Dermis microvascular lymphatic vessel endothelial cell (primary cell): Measurements from ENCODE around the gene KRTAP9-9. TPM values are rescaled to one million over a fixed set of nuclear protein-coding genes. Genes with fewer than 3 reads are reported as not detected.

Experiments
- total RNA-seq: library from RNA; depleted of rRNA; stranded (reverse); fragments of >200 nt; gene quantifications from 2 replicates; pipeline ENCODE4 v1.2.1, GENCODE V29; 2014

KRTAP9-9 gene
- total RNA-seq, 1 donor from 2014 or later = not detected

Other genes with a start within 250 kb of the KRTAP9-9 start
- gene KRTAP3-1, start 246.3 kb upstream of the KRTAP9-9 start, total RNA-seq = not detected in 2 replicates
- gene KRTAP1-5, start 228.2 kb upstream of the KRTAP9-9 start, total RNA-seq = not detected in 2 replicates
- not detected in 2 replicates for gene KRTAP1-4, start 225.2 kb upstream of the KRTAP9-9 start, total RNA-seq
- not detected in 2 replicates for gene KRTAP1-3, start 220.5 kb upstream of the KRTAP9-9 start, total RNA-seq
- gene KRTAP1-1, start 213.9 kb upstream of the KRTAP9-9 start, total RNA-seq = not detected in 2 replicates
- not detected in 2 replicates for gene KRTAP2-1, start 208.1 kb upstream of the KRTAP9-9 start, total RNA-seq
- gene KRTAP2-2, start 200.2 kb upstream of the KRTAP9-9 start, total RNA-seq = not detected in 2 replicates
- gene KRTAP2-3, start 195.3 kb upstream of the KRTAP9-9 start, total RNA-seq = not detected in 2 replicates
- gene KRTAP2-4, start 189.5 kb upstream of the KRTAP9-9 start, total RNA-seq = not detected in 2 replicates
- gene KRTAP4-7, start 171.2 kb upstream of the KRTAP9-9 start, total RNA-seq = not detected in 2 replicates
- gene KRTAP4-8, start 157.2 kb upstream of the KRTAP9-9 start, total RNA-seq = not detected in 2 replicates
- not detected in 2 replicates for gene KRTAP4-16, start 153.2 kb upstream of the KRTAP9-9 start, total RNA-seq
- gene KRTAP4-9, start 150.0 kb upstream of the KRTAP9-9 start, total RNA-seq = not detected in 2 replicates
- not detected in 2 replicates for gene KRTAP4-11, start 137.0 kb upstream of the KRTAP9-9 start, total RNA-seq
- not detected in 2 replicates for gene KRTAP4-12, start 131.2 kb upstream of the KRTAP9-9 start, total RNA-seq
- not detected in 2 replicates for gene KRTAP4-6, start 114.8 kb upstream of the KRTAP9-9 start, total RNA-seq
- not detected in 2 replicates for gene KRTAP4-5, start 105.6 kb upstream of the KRTAP9-9 start, total RNA-seq
- not detected in 2 replicates for gene KRTAP4-4, start 94.6 kb upstream of the KRTAP9-9 start, total RNA-seq
- not detected in 2 replicates for gene KRTAP4-3, start 87.2 kb upstream of the KRTAP9-9 start, total RNA-seq
- not detected in 2 replicates for gene KRTAP4-2, start 77.2 kb upstream of the KRTAP9-9 start, total RNA-seq
- not detected in 2 replicates for gene KRTAP4-1, start 70.5 kb upstream of the KRTAP9-9 start, total RNA-seq
- not detected in 2 replicates for gene KRTAP9-1, start 65.5 kb upstream of the KRTAP9-9 start, total RNA-seq
- not detected in 2 replicates for gene KRTAP9-2, start 28.7 kb upstream of the KRTAP9-9 start, total RNA-seq
- not detected in 2 replicates for gene KRTAP9-3, start 22.9 kb upstream of the KRTAP9-9 start, total RNA-seq
- not detected in 2 replicates for gene KRTAP9-8, start 17.4 kb upstream of the KRTAP9-9 start, total RNA-seq
- not detected in 2 replicates for gene KRTAP9-4, start 5.7 kb upstream of the KRTAP9-9 start, total RNA-seq
- gene KRTAP9-6, start 10.0 kb downstream of the KRTAP9-9 start, total RNA-seq = not detected in 2 replicates
- not detected in 2 replicates for gene KRTAP9-7, start 20.3 kb downstream of the KRTAP9-9 start, total RNA-seq
- gene KRTAP29-1, start 47.5 kb downstream of the KRTAP9-9 start, total RNA-seq = not detected in 2 replicates
- gene KRTAP16-1, start 53.9 kb downstream of the KRTAP9-9 start, total RNA-seq = not detected in 2 replicates
- not detected in 2 replicates for gene KRTAP17-1, start 60.3 kb downstream of the KRTAP9-9 start, total RNA-seq
- gene KRT33A, start 95.4 kb downstream of the KRTAP9-9 start, total RNA-seq = not detected in 2 replicates
- not detected in 2 replicates for gene KRT33B, start 114.4 kb downstream of the KRTAP9-9 start, total RNA-seq
- gene KRT34, start 126.9 kb downstream of the KRTAP9-9 start, total RNA-seq = under 0.01 TPM in 1 of 2 replicates, not detected in the other
- not detected in 2 replicates for gene KRT31, start 142.2 kb downstream of the KRTAP9-9 start, total RNA-seq
- not detected in 2 replicates for gene KRT37, start 169.2 kb downstream of the KRTAP9-9 start, total RNA-seq
- gene KRT38, start 185.6 kb downstream of the KRTAP9-9 start, total RNA-seq = not detected in 2 replicates
- not detected in 2 replicates for gene KRT32, start 212.0 kb downstream of the KRTAP9-9 start, total RNA-seq
- not detected in 2 replicates for gene KRT35, start 225.8 kb downstream of the KRTAP9-9 start, total RNA-seq
- 0.38 TPM in 1 of 2 replicates, not detected in the other for gene KRT36, start 234.5 kb downstream of the KRTAP9-9 start, total RNA-seq